NCI-H1048 (cell line): ENCODE measurements around the gene ZC2HC1B.

Source experiments
- DNase-seq: peaks from one replicate; lab custom pipeline; 2025; lab: John Stamatoyannopoulos, UW

ZC2HC1B gene

GRCh38 chr6:143934331-143934730 is 70.1 kb downstream of the ZC2HC1B start:
- DNase-seq, result no peak

DNA sequence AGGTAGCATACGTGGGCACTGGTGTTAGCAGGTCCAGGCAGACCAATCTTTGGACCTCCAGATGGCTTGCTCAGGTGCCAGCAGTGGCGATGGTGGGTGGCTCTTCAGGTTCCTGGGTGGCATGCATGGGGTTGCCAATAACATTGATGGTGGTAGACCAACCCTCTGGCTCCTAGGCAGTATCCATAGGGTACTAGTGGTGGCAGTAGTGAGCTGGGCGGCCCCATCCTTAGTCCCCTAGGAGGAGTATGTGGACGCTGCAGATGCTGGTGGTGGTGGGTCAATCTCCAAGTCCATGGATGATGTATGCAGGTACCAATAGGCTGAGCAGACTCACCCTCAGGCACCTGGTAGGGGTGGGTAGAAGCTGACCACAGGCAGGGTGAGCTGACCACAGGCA is 70.6 kb downstream of the ZC2HC1B start:
- DNase-seq, result no peak

- no peak for DNase-seq
Observed at GRCh38 chr6:143936347-143936746, 72.1 kb downstream of the ZC2HC1B start.

GRCh38 chr6:143936778-143937667 is 72.7 kb downstream of the ZC2HC1B start:
- DNase-seq, result no peak

DNA sequence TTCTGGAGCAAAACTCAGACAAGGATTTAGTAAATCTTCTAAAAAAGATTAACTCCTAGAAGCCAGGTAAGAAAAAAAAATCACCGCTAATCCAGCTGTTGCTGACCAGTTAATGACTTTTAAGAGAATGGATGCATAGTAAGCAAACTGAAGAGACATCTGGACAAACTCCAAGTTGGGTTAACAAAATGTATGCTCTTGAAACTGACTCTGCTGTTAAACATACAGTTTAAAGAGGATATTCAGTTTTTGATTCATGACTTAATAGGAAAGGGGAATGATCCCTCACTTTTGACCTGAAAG is 73.3 kb downstream of the ZC2HC1B start:
- no peak for DNase-seq

DNA sequence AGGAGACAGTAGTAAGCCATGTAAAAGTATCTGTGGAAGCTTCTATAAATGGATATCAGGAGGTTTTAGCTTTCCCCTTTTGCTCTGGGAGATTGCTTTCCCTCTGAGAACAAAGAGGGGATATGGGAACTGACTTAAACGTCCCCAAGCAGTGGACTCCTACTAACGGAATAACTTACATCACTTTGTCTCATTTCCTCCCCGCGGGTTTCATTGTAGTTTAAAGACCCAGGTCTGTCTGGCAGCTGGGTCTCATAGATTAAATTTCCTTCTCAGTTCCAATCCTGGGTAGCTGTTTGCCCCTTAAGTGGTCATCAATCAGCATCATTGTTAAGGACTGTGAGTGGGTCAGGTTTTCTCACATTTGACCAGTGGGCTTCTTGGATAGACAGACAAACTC is 75.1 kb downstream of the ZC2HC1B start:
- no peak for DNase-seq

GRCh38 chr6:143940011-143940597 is 75.8 kb downstream of the ZC2HC1B start:
- DNase-seq, result peak; percentile 19

DNA sequence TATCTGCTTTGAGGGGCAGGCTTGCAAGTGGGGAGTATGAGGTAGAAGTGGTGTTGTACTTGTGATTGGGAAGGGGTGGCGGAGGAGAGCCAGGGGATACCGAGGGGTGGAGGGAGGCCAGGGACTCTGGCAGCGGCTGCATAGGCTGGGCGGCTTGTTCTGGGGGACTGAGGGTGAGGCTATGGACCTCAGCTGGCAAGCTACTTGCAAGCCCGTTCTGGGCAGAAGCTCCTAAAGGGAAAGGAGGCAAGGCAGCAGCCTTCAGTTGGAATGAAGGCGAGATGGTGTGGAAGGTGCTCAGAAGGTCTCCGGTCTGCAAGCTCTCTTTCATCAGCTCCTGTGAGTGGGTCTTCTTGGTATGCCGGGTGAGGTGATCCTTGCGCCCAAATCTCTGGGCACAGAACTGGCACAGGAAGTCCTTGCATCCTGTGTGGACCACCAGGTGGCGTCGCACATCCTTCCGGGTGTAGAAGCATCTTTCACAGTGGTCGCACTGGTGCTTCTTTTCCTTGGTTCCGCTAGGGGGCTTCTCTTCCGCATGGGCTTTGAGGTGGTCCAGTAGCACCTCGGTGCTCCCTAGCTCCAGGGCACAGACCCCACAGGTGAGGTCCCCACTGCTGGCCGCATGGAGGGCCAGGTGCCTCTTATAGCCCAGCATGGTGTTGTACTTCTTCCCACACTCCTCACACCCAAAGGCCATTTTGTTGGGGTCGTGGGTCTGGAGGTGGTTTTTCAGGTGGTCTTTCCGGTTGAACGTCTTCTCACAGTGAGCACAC is 77.8 kb downstream of the ZC2HC1B start:
- DNase-seq, result peak; percentile 43

- no peak for DNase-seq
Observed at GRCh38 chr6:143948208-143948607, 83.9 kb downstream of the ZC2HC1B start.

DNA sequence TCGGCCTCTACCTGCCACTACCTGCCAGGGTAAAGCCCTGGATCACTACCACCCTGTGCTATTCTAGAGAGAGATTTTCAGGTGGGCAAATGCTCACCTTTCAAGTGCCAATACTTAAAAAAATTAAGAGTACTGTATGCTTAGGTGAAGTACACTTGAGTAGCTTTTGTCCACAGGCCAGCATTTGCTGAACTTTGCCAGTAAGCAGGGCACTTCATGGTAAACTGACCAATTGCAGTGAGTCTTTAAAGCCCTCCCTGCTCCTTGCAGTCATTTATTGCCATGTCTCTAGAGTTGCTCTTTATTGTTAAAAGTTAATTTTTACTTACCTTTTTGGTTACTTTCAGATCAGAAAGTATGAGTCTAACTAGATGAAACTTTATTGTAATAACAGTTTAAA is 85.3 kb downstream of the ZC2HC1B start:
- DNase-seq, result no peak

DNA sequence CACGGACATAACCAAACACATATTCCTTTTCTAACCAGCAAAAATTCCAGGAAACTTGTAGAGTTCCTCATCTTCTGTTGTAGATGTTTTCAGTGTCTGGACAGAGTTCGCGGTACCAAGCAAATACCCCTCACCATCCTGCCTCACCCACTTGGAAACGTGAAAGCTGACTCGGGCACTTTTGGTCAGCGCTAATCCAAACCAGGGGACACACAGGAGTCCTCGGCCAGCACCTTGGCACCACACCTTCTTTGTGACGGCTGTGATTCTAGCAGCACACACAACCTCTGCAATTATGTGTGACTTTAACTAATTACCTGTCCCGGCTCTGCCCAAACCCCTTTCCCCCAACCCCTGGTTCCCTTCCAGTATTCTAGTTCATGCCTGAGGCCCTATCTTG is 85.7 kb downstream of the ZC2HC1B start:
- no peak for DNase-seq

- no peak for DNase-seq
Observed at GRCh38 chr6:143950875-143951274, 86.6 kb downstream of the ZC2HC1B start.

DNA sequence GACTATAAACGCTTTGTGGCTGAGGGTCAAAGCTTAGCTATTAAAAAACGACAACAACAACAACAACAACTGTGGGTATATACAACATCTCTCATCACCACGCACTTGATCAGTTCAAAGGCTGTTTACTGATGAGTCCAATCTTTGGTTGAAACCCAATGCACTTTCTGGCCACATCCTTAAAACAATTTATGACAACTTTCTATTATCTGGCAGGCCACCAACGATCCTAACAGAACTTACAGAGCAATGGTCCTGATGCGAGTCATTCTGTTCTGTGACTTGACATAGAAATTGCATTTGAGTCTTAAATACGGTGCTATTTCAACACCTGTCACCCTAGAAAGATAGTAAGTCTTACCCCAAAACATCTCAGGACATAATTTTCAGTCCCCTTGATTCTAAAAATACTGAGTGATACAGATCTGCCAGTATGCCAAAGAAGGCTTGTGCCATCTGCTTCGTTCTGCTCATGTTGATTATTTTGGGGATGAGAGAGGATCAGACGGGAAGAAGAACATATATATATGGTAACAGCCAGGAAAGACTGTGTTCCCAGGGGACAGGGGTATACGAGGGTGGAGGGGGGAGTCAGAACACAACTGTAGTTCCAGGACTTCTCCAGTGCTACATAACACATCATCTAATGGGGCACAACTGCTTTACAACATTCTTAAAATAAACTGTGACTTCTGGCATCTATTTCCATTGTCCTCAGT is 87.9 kb downstream of the ZC2HC1B start:
- no peak for DNase-seq

GRCh38 chr6:143952947-143953701 is 88.8 kb downstream of the ZC2HC1B start:
- no peak for DNase-seq

- DNase-seq, result no peak
Observed at GRCh38 chr6:143953922-143954321, 89.6 kb downstream of the ZC2HC1B start.

DNA sequence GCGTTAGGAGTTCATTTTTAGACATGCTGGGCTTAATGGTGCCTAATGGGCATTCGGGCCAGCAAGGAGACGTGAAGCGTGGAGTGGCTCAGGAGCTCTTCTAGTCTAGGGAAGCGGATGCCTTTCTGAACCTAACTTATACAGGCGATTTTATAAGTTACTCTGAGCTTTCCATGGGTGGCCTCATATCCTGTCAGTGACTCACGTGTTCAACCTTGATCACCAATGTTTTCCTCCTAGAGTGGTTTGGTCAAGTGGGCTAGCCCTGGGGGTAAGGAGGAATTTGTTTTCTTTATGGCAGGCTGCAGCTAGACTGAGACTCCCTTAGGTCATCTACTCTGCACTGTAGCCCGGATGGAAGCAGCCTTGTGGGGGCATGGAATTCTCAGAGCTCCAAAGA is 91.7 kb downstream of the ZC2HC1B start:
- no peak for DNase-seq

DNA sequence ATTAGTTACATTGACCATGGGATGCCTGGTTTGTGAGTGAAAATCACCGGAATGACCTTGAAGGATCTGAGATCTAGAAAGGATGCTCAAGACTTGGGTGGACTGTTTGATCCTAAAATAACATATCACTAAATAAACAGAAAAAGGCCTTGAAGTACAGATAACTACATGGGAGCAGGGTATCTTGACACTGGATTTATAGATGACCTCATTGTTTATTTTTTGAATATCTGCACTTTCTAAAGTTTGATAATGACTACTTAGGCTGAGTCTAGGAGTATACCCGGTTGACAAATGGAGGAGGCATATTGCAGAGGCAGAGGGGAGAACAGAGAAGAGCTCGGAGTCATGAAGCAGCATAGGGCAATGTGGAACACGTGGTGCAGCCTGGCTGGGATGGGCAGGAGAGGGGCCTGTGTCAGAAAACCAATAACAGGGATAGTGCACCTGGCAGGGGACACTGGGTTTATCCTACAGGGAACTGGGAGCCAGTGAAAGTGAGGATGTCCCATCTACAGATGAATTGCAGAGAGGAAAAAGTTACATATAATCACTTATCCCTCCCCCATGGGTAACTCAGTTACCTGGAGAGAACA is 93.5 kb downstream of the ZC2HC1B start:
- no peak for DNase-seq

- DNase-seq, result no peak
Observed at GRCh38 chr6:143958839-143959399, 94.6 kb downstream of the ZC2HC1B start.

- DNase-seq, result no peak
Observed at GRCh38 chr6:143959927-143960326, 95.7 kb downstream of the ZC2HC1B start.

DNA sequence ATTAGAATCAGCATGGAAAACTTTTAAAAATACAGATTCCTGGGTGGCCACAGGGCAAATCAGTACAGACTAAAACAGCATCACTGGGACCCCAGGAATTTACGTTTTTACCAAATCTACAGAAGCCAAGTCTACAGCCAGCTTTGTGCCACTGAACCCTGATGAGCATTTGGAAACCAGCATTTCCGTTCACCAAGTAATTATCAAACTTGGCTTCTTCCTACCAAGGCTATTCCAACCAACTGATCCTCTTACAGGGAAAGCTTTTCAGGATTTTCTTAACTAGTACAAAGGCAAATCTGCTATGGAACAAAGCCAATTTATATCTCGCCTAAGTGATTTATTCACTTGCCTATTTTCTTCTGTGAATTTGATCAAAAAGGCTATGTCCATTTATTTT is 96.8 kb downstream of the ZC2HC1B start:
- DNase-seq, result no peak
